ENCODE measurements around the gene ANKRD27.

The ANKRD27 gene

DNA sequence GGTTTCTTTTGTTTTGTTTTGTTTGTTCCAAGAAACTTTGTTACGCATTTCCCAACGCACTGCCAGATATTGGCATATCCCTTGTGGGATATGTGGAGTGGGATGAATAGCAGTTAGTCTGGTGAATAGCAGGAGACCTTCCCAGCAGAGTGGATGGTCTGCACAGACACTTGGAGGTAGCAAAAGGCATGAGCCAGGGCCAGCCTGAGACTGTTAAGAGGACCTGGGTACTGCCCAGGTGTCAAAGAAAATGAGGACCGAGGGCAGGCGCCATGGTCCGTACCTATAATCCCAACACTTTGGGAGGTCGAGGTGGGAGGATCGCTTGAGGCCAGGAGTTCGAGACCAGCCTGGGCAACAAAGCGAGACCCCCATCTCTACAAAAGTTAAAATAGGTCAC, 107.5 kb downstream of the ANKRD27 start:
- Histone ChIP-seq H3K4me3 (ENCODE audit: low read depth, low read length) (no peak overlapping the region), H3K27ac (ENCODE audit: extremely low read depth, low read depth, low read length) (no peak overlapping the region), H3K36me3 (ENCODE audit: control insufficient read depth in 2 of 2, insufficient read depth in 1 of 2, low read length in 2 of 2) (no peaks in the 10 kb centered on the region; a peak in 1 of 3 replicates), H3K9me3 (ENCODE audit: control insufficient read depth, insufficient read depth, low read depth, low read length) (no peaks in the 10 kb centered on the region), H3K4me1 (ENCODE audit: control insufficient read depth, insufficient read depth, low read length) (peaks cover 2% of the 10 kb centered on the region; the same call in 1 of the 2 replicates)
- POLR2A ChIA-PET, result no interaction called here
- CTCF ChIA-PET, result interaction anchor here (0.6 to 2.6 kb wide), 6 partner anchors 13 to 343 kb away, joined by 3 to 23 read pairs (median 3); no protein-coding TSS in a partner anchor
- TF ChIP-seq FEZF1 (tag by site-specific recombination; IDR thresholded peaks at IDR 0.05), result no peak
- no peak for TF ChIP-seq ZNF138 (tag by site-specific recombination; IDR thresholded peaks at IDR 0.05; ENCODE audit: borderline replicate concordance)
- TF ChIP-seq IKZF3 (tag by site-specific recombination; IDR thresholded peaks at IDR 0.05), result no peak
- TF ChIP-seq PRDM1 (tag by site-specific recombination; IDR thresholded peaks at IDR 0.05), result no peak
- no peak for TF ChIP-seq ZNF501 (tag by site-specific recombination; IDR thresholded peaks at IDR 0.05)
- no peak for TF ChIP-seq ZNF560 (tag by site-specific recombination; IDR thresholded peaks at IDR 0.05; ENCODE audit: borderline replicate concordance)
- no peak for TF ChIP-seq ZBTB20 (tag by site-specific recombination; IDR thresholded peaks at IDR 0.05)
- TF ChIP-seq ZNF529 (tag by site-specific recombination; IDR thresholded peaks at IDR 0.05; ENCODE audit: insufficient replicate concordance), result no peak
- TF ChIP-seq ZIC2 (tag by site-specific recombination; IDR thresholded peaks at IDR 0.05), result no peak
- no peak for TF ChIP-seq ZBTB17 (tag by site-specific recombination; IDR thresholded peaks at IDR 0.05)
- no peak for TF ChIP-seq ZNF549 (tag by site-specific recombination; IDR thresholded peaks at IDR 0.05)
- TF ChIP-seq ZNF174 (tag by site-specific recombination; IDR thresholded peaks at IDR 0.05), result no peak
- no peak for TF ChIP-seq KLF8 (tag by site-specific recombination; IDR thresholded peaks at IDR 0.05)
- TF ChIP-seq, protein P1, sequence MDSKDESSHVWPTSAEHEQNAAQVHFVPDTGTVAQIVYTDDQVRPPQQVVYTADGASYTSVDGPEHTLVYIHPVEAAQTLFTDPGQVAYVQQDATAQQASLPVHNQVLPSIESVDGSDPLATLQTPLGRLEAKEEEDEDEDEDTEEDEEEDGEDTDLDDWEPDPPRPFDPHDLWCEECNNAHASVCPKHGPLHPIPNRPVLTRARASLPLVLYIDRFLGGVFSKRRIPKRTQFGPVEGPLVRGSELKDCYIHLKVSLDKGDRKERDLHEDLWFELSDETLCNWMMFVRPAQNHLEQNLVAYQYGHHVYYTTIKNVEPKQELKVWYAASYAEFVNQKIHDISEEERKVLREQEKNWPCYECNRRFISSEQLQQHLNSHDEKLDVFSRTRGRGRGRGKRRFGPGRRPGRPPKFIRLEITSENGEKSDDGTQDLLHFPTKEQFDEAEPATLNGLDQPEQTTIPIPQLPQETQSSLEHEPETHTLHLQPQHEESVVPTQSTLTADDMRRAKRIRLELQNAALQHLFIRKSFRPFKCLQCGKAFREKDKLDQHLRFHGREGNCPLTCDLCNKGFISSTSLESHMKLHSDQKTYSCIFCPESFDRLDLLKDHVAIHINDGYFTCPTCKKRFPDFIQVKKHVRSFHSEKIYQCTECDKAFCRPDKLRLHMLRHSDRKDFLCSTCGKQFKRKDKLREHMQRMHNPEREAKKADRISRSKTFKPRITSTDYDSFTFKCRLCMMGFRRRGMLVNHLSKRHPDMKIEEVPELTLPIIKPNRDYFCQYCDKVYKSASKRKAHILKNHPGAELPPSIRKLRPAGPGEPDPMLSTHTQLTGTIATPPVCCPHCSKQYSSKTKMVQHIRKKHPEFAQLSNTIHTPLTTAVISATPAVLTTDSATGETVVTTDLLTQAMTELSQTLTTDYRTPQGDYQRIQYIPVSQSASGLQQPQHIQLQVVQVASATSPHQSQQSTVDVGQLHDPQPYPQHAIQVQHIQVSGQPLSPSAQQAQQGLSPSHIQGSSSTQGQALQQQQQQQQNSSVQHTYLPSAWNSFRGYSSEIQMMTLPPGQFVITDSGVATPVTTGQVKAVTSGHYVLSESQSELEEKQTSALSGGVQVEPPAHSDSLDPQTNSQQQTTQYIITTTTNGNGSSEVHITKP (tag by site-specific recombination; IDR thresholded peaks at IDR 0.05), result no peak
- TF ChIP-seq ZNF239 (tag by site-specific recombination; IDR thresholded peaks at IDR 0.05), result no peak
- TF ChIP-seq ZNF423 (tag by site-specific recombination; IDR thresholded peaks at IDR 0.05), result no peak
- no peak for TF ChIP-seq ZNF214 (tag by site-specific recombination; IDR thresholded peaks at IDR 0.05; ENCODE audit: borderline replicate concordance)
- TF ChIP-seq, protein P2, sequence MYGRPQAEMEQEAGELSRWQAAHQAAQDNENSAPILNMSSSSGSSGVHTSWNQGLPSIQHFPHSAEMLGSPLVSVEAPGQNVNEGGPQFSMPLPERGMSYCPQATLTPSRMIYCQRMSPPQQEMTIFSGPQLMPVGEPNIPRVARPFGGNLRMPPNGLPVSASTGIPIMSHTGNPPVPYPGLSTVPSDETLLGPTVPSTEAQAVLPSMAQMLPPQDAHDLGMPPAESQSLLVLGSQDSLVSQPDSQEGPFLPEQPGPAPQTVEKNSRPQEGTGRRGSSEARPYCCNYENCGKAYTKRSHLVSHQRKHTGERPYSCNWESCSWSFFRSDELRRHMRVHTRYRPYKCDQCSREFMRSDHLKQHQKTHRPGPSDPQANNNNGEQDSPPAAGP (tag by site-specific recombination; IDR thresholded peaks at IDR 0.05), result no peak
- no peak for TF ChIP-seq ZNF660 (tag by site-specific recombination; IDR thresholded peaks at IDR 0.05)
- no peak for TF ChIP-seq ZNF175 (tag by site-specific recombination; IDR thresholded peaks at IDR 0.05)

DNA sequence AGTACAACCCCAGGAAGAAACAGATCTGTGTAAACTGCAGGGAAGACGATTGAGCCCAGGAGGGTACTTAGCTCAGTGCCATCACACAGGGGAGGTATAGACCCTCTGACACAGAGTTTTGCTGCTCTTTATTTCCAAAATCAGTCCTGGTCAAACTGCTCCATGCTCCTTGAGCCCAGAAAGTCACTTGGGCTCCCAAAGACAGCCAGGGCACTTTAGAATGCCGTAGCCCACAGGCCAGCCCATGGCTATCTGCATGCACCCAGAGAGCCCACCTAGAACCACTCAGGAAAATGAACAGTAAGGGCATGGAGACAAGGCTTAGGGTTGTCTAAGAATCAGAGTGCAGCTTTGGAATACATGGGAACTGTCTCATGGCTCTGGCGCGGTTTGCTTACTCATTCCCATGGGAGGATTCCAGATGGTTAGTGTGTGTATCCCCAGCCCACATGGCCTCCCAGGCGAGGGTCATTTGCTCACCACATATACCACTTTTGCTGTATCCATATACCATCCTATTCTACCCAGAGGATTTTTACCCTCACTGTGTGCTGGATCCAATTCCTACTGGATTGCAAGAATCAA, 108.6 kb downstream of the ANKRD27 start:
- no peak for TF ChIP-seq ZEB2 (tag by site-specific recombination; IDR thresholded peaks at IDR 0.05)
- Histone ChIP-seq H3K4me3 (ENCODE audit: low read depth, low read length) (no peak overlapping the region), H3K9me3 (ENCODE audit: control insufficient read depth, insufficient read depth, low read depth, low read length) (no peaks in the 10 kb centered on the region), H3K27ac (ENCODE audit: extremely low read depth, low read depth, low read length) (no peak overlapping the region), H3K36me3 (ENCODE audit: control insufficient read depth in 2 of 2, insufficient read depth in 1 of 2, low read length in 2 of 2) (no peaks in the 10 kb centered on the region; a peak in 1 of 3 replicates), H3K4me1 (ENCODE audit: control insufficient read depth, insufficient read depth, low read length) (peaks cover 2% of the 10 kb centered on the region; the same call in 1 of the 2 replicates)
- ChIA-PET CTCF (interaction anchor here (0.6 to 2.6 kb wide), 8 partner anchors 14 to 1900 kb away, joined by 3 to 23 read pairs (median 4); no protein-coding TSS in a partner anchor), POLR2A (interaction anchor here (0.6 kb wide), 1 partner anchor 59 kb away, joined by 3 read pairs; no protein-coding TSS in a partner anchor)

Data from HEK293 (cell line).